ENCODE measurements around the gene DYNLL2. TPM values are rescaled to one million over a fixed set of nuclear protein-coding genes. Genes with fewer than 3 reads are reported as not detected.
A peak's percentile ranks its signal among the peaks of the same experiment; 100 is the strongest.
"Not testable (repeated sequence)": the region's sequence is repeated elsewhere in the genome, so short reads cannot be mapped to it uniquely, and the experiment has no call there.

DYNLL2 gene
- total RNA-seq, 4 donors from 2014 or later = 13.0 to 18.5 (median 14.4) TPM

DNA sequence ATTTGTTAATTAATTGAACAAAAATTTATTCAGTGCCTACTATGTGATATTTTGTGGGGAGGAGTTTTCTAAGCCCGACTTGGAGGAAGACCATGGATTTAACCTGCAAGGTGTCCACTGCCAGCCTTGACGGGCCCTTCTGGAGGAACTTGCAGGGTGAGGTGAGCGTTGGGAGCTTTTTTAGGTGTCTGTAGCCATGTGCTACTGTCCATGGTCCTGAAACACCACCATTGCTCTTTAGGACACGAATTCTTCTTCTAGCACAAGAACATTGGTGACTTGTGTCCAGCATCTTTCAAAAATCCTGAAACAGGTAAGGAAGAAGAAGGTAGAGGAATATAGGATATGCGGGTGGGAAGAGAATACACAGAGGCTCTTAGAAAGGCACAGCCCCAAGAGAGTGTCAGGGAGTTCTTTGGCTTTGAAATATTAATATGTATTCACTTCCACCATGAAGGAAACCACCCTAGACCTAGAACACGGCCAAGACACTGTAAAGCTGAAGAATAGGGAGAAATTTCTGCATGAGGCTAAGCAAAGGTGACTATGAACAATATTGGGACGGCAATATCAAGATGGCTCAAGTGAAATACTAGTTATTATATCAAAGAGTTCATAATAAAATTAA, 37.1 kb downstream of the DYNLL2 start:
- Histone ChIP-seq H3K27me3 (peaks cover 0 to 43% (median 0%) of the 10 kb centered on the region in 4 donors), H3K36me3 (no peaks in the 10 kb centered on the region), H3K4me1 (no peaks in the 10 kb centered on the region), H3K27ac (no peak overlapping the region), H3K4me3 (no peak overlapping the region), H3K9me3 (no peaks in the 10 kb centered on the region)
- 17 to 22% methylated on average over 6 to 7 of the region's 7 CpGs for WGBS, 2 donors
- no peak for DNase-seq
- TF ChIP-seq POLR2A (IDR thresholded peaks at IDR 0.05) = no peak
- TF ChIP-seq, protein P1, sequence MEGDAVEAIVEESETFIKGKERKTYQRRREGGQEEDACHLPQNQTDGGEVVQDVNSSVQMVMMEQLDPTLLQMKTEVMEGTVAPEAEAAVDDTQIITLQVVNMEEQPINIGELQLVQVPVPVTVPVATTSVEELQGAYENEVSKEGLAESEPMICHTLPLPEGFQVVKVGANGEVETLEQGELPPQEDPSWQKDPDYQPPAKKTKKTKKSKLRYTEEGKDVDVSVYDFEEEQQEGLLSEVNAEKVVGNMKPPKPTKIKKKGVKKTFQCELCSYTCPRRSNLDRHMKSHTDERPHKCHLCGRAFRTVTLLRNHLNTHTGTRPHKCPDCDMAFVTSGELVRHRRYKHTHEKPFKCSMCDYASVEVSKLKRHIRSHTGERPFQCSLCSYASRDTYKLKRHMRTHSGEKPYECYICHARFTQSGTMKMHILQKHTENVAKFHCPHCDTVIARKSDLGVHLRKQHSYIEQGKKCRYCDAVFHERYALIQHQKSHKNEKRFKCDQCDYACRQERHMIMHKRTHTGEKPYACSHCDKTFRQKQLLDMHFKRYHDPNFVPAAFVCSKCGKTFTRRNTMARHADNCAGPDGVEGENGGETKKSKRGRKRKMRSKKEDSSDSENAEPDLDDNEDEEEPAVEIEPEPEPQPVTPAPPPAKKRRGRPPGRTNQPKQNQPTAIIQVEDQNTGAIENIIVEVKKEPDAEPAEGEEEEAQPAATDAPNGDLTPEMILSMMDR (IDR thresholded peaks at IDR 0.05) = no peak
- intact Hi-C loops (cut with DNase I) = no loop called here

DNA sequence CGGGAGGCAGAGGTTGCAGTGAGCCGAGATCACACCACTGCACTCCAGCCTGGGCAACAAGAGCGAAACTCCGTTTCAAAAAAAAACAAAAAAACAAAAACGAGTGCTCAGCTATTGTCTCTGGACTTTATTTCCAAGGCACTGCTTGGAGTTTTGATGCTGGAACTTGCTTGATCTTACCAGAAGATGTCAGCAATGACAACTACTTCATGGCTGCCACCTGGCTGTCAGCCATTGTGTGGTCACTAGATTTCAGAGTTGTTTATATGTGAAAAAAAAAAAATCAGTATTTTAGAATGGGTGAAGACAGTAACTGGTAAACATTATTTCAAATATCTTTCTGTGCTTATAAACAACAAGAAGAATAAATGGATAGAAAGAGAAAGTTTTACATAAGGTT, 38.7 kb downstream of the DYNLL2 start:
- 28 to 34% methylated on average over 4 to 5 of the region's 5 CpGs for WGBS, 2 donors
- intact Hi-C loops (cut with DNase I) = no loop called here

DNA sequence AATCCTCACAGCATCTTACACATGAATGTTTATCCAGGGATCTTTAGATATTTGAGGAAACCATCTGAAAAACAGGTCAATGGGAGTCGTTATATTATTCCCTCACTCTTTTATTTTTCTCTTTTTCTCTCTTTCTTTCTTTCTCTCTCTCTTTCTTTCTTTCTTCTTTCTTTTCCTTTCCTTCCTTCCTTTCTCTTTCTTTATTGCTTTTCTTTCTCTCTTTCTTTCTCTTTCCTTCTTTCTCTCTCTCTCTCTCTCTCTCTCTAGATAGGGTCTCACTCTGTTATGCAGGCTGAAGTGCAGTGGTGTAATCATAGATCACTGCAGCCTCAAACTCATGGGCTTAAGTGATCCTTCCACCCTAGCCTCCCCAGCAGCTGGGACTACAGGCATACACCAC, 44.6 kb downstream of the DYNLL2 start:
- no peaks in the 10 kb centered on the region for H3K4me1 ChIP-seq
- no peak for TF ChIP-seq POLR2A (IDR thresholded peaks at IDR 0.05)
- TF ChIP-seq, protein P1 (IDR thresholded peaks at IDR 0.05) = no peak

More for the DNA sequence above, 38.7 kb downstream of the DYNLL2 start:
- H3K4me3 ChIP-seq = no peak overlapping the region
- H3K27me3 ChIP-seq = peaks cover 0 to 37% (median 0%) of the 10 kb centered on the region in 4 donors
- no peak overlapping the region for H3K27ac ChIP-seq
- no peaks in the 10 kb centered on the region for H3K36me3 ChIP-seq
- H3K9me3 ChIP-seq = no peaks in the 10 kb centered on the region
- no peaks in the 10 kb centered on the region for H3K4me1 ChIP-seq
- TF ChIP-seq, protein P1 (IDR thresholded peaks at IDR 0.05) = no peak
- no peak for TF ChIP-seq POLR2A (IDR thresholded peaks at IDR 0.05)
- DNase-seq = no peak

DNA sequence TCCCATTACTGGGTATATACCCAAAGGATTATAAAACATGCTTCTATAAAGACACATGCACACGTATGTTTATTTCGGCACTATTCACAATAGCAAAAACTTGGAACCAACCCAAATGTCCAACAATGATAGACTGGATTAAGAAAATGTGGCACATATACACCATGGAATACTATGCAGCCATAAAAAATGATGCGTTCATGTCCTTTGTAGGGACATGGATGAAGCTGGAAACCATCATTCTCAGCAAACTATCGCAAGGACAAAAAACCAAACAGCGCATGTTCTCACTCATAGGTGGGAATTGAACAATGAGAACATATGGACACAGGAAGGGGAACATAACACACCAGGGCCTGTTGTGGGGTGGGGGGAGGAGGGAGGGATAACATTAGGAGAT, 49.5 kb downstream of the DYNLL2 start:
- intact Hi-C loops (cut with DNase I); H3K9me3 ChIP-seq; H3K4me1 ChIP-seq; H3K4me3 ChIP-seq; H3K27ac ChIP-seq; H3K36me3 ChIP-seq; DNase-seq: not testable (repeated sequence)
- H3K27me3 ChIP-seq = peaks cover 0 to 72% (median 0%) of the 10 kb centered on the region in 4 donors
- WGBS, 2 donors = 89 to 96% methylated on average over 5 of the region's 5 CpGs

More for the DNA sequence above, 44.6 kb downstream of the DYNLL2 start:
- Histone ChIP-seq H3K9me3 (no peaks in the 10 kb centered on the region), H3K36me3 (no peaks in the 10 kb centered on the region), H3K27me3 (peaks cover 0 to 51% (median 0%) of the 10 kb centered on the region in 4 donors), H3K4me3 (no peak overlapping the region), H3K27ac (no peak overlapping the region)
- no peak for DNase-seq
- WGBS, 2 donors = 33 to 38% methylated on average over 1 of the region's 1 CpG
- intact Hi-C loops (cut with DNase I) = no loop called here

DNA sequence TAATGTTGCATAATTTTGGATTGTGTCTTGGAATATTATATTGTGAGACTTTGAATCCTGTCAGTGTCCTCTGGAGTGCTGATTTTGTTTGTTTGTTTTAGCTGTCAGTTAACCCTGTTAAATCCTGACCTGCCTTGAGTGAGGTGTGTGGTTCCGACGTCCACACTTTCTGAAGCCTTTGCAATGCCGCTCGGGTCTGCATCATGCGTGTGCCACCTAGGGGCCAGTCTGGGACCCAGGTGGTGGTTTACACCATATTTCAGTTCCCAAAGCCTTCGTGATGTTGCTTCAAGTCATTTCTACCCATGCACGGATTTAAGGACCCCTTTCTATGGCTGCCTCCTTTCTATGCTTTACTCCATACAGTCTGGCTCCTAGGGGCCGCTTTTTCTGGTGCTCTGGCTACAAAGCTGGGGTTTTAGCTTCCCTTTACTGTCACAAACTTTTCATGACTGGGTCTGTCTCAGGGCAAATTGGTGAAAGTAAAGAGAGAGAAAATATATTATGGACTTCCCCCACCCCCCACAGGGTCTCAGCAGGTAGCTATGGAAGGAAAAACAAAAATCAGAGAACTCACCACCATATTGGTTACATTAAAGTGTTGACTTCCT, 53.6 kb downstream of the DYNLL2 start:
- Histone ChIP-seq H3K4me3 (no peak overlapping the region), H3K4me1 (no peaks in the 10 kb centered on the region), H3K27me3 (peaks cover 0 to 77% (median 0%) of the 10 kb centered on the region in 4 donors), H3K9me3 (no peaks in the 10 kb centered on the region), H3K36me3 (no peaks in the 10 kb centered on the region), H3K27ac (no peak overlapping the region)
- intact Hi-C loops (cut with DNase I) = no loop called here
- WGBS, 2 donors = 19 to 31% methylated on average over 8 of the region's 8 CpGs
- DNase-seq = no peak
- TF ChIP-seq, protein P1 (IDR thresholded peaks at IDR 0.05) = peak in 1 of 6 experiments; percentile 8
- TF ChIP-seq POLR2A (IDR thresholded peaks at IDR 0.05) = no peak

Measured in esophagus squamous epithelium (tissue), 5 donors.